Measurements from ENCODE around the gene HSPG2. TPM values are rescaled to one million over a fixed set of nuclear protein-coding genes. Genes with fewer than 3 reads are reported as not detected.

HSPG2 gene
- total RNA-seq, 1 donor from 2014 or later: 179 TPM

DNA sequence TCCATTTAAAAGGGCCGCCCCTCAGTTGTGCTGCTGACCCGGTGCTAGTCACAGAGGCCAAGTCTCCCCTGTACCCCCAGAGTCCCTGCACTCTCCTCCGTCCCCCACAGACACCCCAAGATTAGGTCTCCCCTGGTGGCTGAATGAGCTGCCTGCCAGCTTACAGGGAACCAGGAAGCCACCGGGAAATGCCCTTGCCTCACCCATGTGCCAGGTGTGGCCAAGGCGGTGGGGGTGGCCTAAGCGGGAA is 32.7 kb downstream of the HSPG2 start:
- intact Hi-C loops (cut with DNase I): no loop called here
- DNase-seq (ENCODE audit: extremely low spot score in 2 of 2): no peak
- Histone ChIP-seq H3K27me3 (no peaks in the 10 kb centered on the region), H3K4me1 (peaks cover 100% of the 10 kb centered on the region), H3K27ac (peak overlapping the region; percentile 82), H3K36me3 (no peaks in the 10 kb centered on the region), H3K4me3 (no peak overlapping the region), H3K9me3 (no peaks in the 10 kb centered on the region)
- TF ChIP-seq, protein P1, sequence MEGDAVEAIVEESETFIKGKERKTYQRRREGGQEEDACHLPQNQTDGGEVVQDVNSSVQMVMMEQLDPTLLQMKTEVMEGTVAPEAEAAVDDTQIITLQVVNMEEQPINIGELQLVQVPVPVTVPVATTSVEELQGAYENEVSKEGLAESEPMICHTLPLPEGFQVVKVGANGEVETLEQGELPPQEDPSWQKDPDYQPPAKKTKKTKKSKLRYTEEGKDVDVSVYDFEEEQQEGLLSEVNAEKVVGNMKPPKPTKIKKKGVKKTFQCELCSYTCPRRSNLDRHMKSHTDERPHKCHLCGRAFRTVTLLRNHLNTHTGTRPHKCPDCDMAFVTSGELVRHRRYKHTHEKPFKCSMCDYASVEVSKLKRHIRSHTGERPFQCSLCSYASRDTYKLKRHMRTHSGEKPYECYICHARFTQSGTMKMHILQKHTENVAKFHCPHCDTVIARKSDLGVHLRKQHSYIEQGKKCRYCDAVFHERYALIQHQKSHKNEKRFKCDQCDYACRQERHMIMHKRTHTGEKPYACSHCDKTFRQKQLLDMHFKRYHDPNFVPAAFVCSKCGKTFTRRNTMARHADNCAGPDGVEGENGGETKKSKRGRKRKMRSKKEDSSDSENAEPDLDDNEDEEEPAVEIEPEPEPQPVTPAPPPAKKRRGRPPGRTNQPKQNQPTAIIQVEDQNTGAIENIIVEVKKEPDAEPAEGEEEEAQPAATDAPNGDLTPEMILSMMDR (IDR thresholded peaks at IDR 0.05): no peak
- no peak for TF ChIP-seq POLR2AphosphoS5 (IDR thresholded peaks at IDR 0.05; ENCODE audit: insufficient read depth in 1 of 2, low read depth in 1 of 2)
- no peak for TF ChIP-seq POLR2A (IDR thresholded peaks at IDR 0.05)

DNA sequence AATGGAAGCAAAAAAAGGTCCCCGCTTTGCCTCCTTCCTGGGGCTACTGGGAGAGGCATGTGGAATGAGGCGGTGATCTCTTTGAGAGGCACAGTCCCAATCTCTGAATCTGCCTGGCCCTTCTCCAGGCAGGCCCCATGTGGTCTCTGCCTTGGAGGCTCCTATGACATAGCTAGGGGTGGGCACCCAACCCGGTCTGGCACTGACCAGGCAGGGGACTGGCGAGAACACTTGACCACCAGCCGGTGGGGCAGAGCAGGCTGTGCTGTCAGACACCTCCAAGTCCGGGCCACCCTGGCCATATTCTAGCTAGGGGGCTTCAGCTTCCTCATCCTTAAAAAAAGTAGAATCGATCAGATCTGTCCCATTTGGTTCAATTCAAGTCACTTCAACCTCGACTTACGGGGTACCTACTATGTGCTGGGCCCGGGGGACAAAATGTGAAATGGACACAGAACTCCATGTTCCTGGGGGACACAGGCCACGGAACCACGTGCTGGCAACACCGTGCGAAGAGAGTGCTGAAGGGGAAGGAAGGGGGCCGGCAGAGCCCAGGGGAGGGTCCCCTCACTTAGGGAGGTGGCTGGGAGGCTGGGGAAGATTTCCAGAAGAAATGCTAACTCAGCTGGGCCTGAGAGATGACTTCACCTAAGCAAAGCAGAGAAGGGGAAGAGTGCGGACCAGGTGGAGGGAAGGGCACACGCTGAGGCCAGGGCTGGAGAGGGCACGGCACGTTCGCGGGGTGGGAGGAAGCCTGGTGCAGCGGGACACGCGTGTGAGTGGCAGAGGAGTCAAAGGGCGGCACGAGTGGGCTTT is 33.3 kb downstream of the HSPG2 start:
- TF ChIP-seq, protein P1 (IDR thresholded peaks at IDR 0.05): no peak
- Histone ChIP-seq H3K27me3 (no peaks in the 10 kb centered on the region), H3K27ac (peak overlapping the region; percentile 82), H3K9me3 (no peaks in the 10 kb centered on the region), H3K36me3 (no peaks in the 10 kb centered on the region), H3K4me3 (no peak overlapping the region), H3K4me1 (peaks cover 100% of the 10 kb centered on the region)
- intact Hi-C loops (cut with DNase I): no loop called here
- no peak for DNase-seq (ENCODE audit: extremely low spot score in 2 of 2)

DNA sequence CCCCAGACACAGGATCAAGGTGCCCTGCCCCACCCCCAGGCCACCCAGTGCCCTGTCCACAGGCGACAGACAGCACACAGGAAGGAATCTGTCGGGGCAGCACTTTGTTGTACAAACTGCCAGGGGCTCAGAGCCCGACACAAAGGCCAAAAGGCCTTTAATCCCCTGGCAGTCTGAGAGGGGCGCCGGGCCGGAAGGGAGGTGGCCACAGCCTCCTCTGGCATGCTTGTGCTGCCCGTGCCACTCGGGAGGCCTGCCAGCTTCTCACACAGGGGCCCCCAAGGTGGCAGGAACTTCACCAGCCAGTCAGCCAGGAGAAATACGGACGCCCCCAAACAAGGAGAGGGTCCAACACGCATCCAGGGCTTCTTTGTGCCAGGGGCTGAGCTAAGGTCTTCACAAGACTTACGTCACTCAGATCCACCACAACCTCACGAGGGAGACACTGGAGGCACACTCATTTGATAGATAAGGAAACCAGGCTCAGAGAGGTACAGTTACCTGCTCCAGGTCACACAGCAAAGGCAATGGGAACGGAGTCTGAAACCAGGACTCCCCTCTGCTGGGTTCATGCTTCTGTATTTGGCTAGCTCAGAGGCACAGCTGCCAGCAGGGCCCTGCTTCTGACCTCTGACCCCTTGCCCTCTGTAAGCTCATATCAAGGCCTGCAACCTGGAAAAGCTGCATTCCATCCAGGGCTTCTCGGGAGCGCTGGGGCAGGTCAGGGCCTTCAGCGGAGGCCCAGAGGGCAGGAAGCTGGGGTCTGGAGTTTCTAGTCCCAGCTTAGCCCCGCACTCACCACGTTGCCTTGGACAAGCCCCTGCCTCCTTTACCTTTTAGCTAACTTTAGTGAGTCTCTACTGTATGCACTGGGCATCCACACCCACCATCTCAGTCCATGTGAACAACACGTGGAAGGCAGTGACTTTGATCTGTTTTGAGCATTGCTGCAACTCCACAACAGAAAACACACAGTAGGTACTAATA is 34.8 kb downstream of the HSPG2 start:
- H3K4me3 ChIP-seq: no peak overlapping the region
- H3K36me3 ChIP-seq: no peaks in the 10 kb centered on the region
- intact Hi-C loops (cut with DNase I): no loop called here
- no peaks in the 10 kb centered on the region for H3K9me3 ChIP-seq
- no peaks in the 10 kb centered on the region for H3K27me3 ChIP-seq
- peak overlapping the region; percentile 82 for H3K27ac ChIP-seq
- H3K4me1 ChIP-seq: peaks cover 99% of the 10 kb centered on the region
- no peak for DNase-seq (ENCODE audit: extremely low spot score in 2 of 2)
- TF ChIP-seq, protein P1 (IDR thresholded peaks at IDR 0.05): no peak
- no peak for TF ChIP-seq POLR2AphosphoS5 (IDR thresholded peaks at IDR 0.05; ENCODE audit: insufficient read depth in 1 of 2, low read depth in 1 of 2)

DNA sequence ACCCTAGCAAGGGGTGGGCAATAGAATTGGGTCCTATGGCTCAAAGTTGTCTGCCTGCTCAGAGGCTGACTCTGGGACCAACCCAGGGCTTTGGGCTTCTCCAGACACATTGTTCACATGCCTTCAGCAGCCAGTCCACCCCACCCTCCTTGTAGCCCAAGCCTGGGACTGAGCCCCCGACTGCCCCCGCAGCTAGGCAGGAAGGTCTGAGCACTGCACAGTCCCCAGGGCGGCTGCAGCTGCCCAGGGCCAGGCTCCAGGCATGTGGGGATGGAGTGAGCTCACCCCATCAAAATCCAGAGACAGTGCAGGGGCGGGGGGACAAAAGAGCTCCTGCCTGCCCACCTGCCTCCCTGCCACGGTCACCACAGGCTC is 35.6 kb downstream of the HSPG2 start:
- TF ChIP-seq POLR2A (IDR thresholded peaks at IDR 0.05) (no peak), POLR2AphosphoS5 (IDR thresholded peaks at IDR 0.05; ENCODE audit: insufficient read depth in 1 of 2, low read depth in 1 of 2) (no peak)
- TF ChIP-seq, protein P1 (IDR thresholded peaks at IDR 0.05): no peak
- Histone ChIP-seq H3K4me3 (no peak overlapping the region), H3K4me1 (peaks cover 99% of the 10 kb centered on the region), H3K36me3 (no peaks in the 10 kb centered on the region), H3K27ac (peak overlapping the region; percentile 82), H3K27me3 (no peaks in the 10 kb centered on the region), H3K9me3 (no peaks in the 10 kb centered on the region)
- DNase-seq (ENCODE audit: extremely low spot score in 2 of 2): no peak
- intact Hi-C loops (cut with DNase I): no loop called here
